Immature natural killer cell (primary cell): ENCODE results near the gene TMTC2. TPM values are rescaled to one million over a fixed set of nuclear protein-coding genes. Genes with fewer than 3 reads are reported as not detected.

Experiments used
- DNase-seq, 3 donors: peaks; one replicate each; pipeline ENCODE4 v3.0.0; 2022; ENCODE audit warnings: mixed read lengths in 1 of 3
- H3K27ac Mint-ChIP-seq, 6 donors: one replicate each; pipeline ENCODE4 v1.8.0; 2020; ENCODE audit warnings: mixed read lengths in 6 of 6, mild to moderate bottlenecking in 5 of 6, inconsistent platforms in 4 of 6, moderate library complexity in 3 of 6
- H3K27me3 Mint-ChIP-seq, 3 donors: one replicate each; pipeline ENCODE4 v1.8.0; 2020 to 2021; ENCODE audit warnings: low read depth in 3 of 3, mild to moderate bottlenecking in 3 of 3, mixed read lengths in 3 of 3, moderate library complexity in 3 of 3, inconsistent platforms in 1 of 3
- H3K36me3 Mint-ChIP-seq, 3 donors: one replicate each; pipeline ENCODE4 v1.8.0; 2020; ENCODE audit warnings: mixed read lengths in 3 of 3, inconsistent platforms in 2 of 3, mild to moderate bottlenecking in 2 of 3
- H3K4me1 Mint-ChIP-seq, 2 donors: one replicate each; pipeline ENCODE4 v1.8.0; 2020; ENCODE audit warnings: inconsistent platforms in 2 of 2, mild to moderate bottlenecking in 2 of 2, mixed read lengths in 2 of 2, moderate library complexity in 1 of 2
- H3K4me3 Mint-ChIP-seq, 5 donors: one replicate each; pipeline ENCODE4 v1.8.0; 2020; ENCODE audit warnings: mild to moderate bottlenecking in 5 of 5, mixed read lengths in 5 of 5, inconsistent platforms in 3 of 5, moderate library complexity in 3 of 5
- H3K9me3 Mint-ChIP-seq, 6 donors: one replicate each; pipeline ENCODE4 v1.8.0; 2020; ENCODE audit warnings: mild to moderate bottlenecking in 6 of 6, mixed read lengths in 6 of 6, inconsistent platforms in 4 of 6, moderate library complexity in 3 of 6
- polyA plus RNA-seq, 3 donors: library from polyadenylated mRNA; unstranded; fragments of 300-500 nt; fragmentation: Illumina TruSeq; gene quantifications; one replicate each; pipeline ENCODE4 v1.2.3, GENCODE V29; 2021

TMTC2 gene
- polyA plus RNA-seq, 3 donors from 2014 or later, result not detected

- no peak for DNase-seq
- Mint-ChIP-seq H3K27ac (no peak overlapping the region), H3K9me3 (peaks cover under 1 to 18% (median 7%) of the 10 kb centered on the region in 6 donors), H3K4me3 (no peak overlapping the region), H3K27me3 (peaks cover 0 to 6% (median 0%) of the 10 kb centered on the region in 3 donors), H3K4me1 (no peaks in the 10 kb centered on the region), H3K36me3 (no peaks in the 10 kb centered on the region)
Observed at GRCh38 chr12:83149987-83150386, 463.3 kb downstream of the TMTC2 start.

- no peaks in the 10 kb centered on the region for H3K4me1 Mint-ChIP-seq
- H3K27ac Mint-ChIP-seq, result no peak overlapping the region
- H3K36me3 Mint-ChIP-seq, result no peaks in the 10 kb centered on the region
- H3K4me3 Mint-ChIP-seq, result no peak overlapping the region
- peaks cover 0 to 6% (median 0%) of the 10 kb centered on the region in 3 donors for H3K27me3 Mint-ChIP-seq
- no peak for DNase-seq
- peaks cover 0 to 19% (median 9%) of the 10 kb centered on the region in 6 donors for H3K9me3 Mint-ChIP-seq
Observed at GRCh38 chr12:83150465-83151189, 463.9 kb downstream of the TMTC2 start.

GRCh38 chr12:83153177-83153576, 466.5 kb downstream of the TMTC2 start:
- no peak overlapping the region for H3K27ac Mint-ChIP-seq
- H3K4me3 Mint-ChIP-seq, result no peak overlapping the region
- H3K9me3 Mint-ChIP-seq, result peaks cover 0 to 19% (median 7%) of the 10 kb centered on the region in 6 donors
- H3K36me3 Mint-ChIP-seq, result no peaks in the 10 kb centered on the region
- peaks cover 0 to 6% (median 0%) of the 10 kb centered on the region in 3 donors for H3K27me3 Mint-ChIP-seq
- DNase-seq, result no peak
- H3K4me1 Mint-ChIP-seq, result no peaks in the 10 kb centered on the region

- Mint-ChIP-seq H3K4me1 (no peaks in the 10 kb centered on the region), H3K36me3 (no peaks in the 10 kb centered on the region), H3K27me3 (peaks cover 0 to 3% (median 2%) of the 10 kb centered on the region in 3 donors), H3K9me3 (peaks cover 2 to 17% (median 8%) of the 10 kb centered on the region in 6 donors), H3K27ac (no peak overlapping the region), H3K4me3 (no peak overlapping the region)
- DNase-seq, result no peak
Observed at GRCh38 chr12:83156815-83157214, 470.1 kb downstream of the TMTC2 start.

- Mint-ChIP-seq H3K9me3 (peaks cover 2 to 20% (median 8%) of the 10 kb centered on the region in 6 donors), H3K4me3 (no peak overlapping the region), H3K27me3 (peaks cover 0 to 3% (median 2%) of the 10 kb centered on the region in 3 donors), H3K36me3 (no peaks in the 10 kb centered on the region), H3K4me1 (no peaks in the 10 kb centered on the region), H3K27ac (no peak overlapping the region)
- DNase-seq, result no peak
Observed at GRCh38 chr12:83157604-83158003, 470.9 kb downstream of the TMTC2 start.

GRCh38 chr12:83158613-83159207, 472.0 kb downstream of the TMTC2 start:
- Mint-ChIP-seq H3K27me3 (peaks cover 0 to 2% (median 0%) of the 10 kb centered on the region in 3 donors), H3K4me1 (no peaks in the 10 kb centered on the region), H3K9me3 (peaks cover 2 to 20% (median 8%) of the 10 kb centered on the region in 6 donors), H3K36me3 (no peaks in the 10 kb centered on the region), H3K27ac (no peak overlapping the region), H3K4me3 (no peak overlapping the region)
- no peak for DNase-seq

- no peak overlapping the region for H3K27ac Mint-ChIP-seq
- H3K4me3 Mint-ChIP-seq, result no peak overlapping the region
- H3K9me3 Mint-ChIP-seq, result peaks cover 2 to 15% (median 8%) of the 10 kb centered on the region in 6 donors
- H3K36me3 Mint-ChIP-seq, result no peaks in the 10 kb centered on the region
- no peaks in the 10 kb centered on the region for H3K4me1 Mint-ChIP-seq
- DNase-seq, result no peak
- H3K27me3 Mint-ChIP-seq, result peaks cover 0 to 2% (median 0%) of the 10 kb centered on the region in 3 donors
Observed at GRCh38 chr12:83161456-83161855, 474.8 kb downstream of the TMTC2 start.

GRCh38 chr12:83168751-83169150, 482.0 kb downstream of the TMTC2 start:
- Mint-ChIP-seq H3K4me3 (no peak overlapping the region), H3K4me1 (no peaks in the 10 kb centered on the region), H3K27ac (no peak overlapping the region), H3K9me3 (peaks cover 4 to 27% (median 14%) of the 10 kb centered on the region in 6 donors), H3K27me3 (peaks cover 0 to 2% (median 0%) of the 10 kb centered on the region in 3 donors), H3K36me3 (no peaks in the 10 kb centered on the region)
- DNase-seq, result no peak

- peaks cover 0 to 2% (median 0%) of the 10 kb centered on the region in 3 donors for H3K27me3 Mint-ChIP-seq
- DNase-seq, result no peak
- no peaks in the 10 kb centered on the region for H3K4me1 Mint-ChIP-seq
- no peak overlapping the region for H3K27ac Mint-ChIP-seq
- peaks cover 6 to 36% (median 16%) of the 10 kb centered on the region in 6 donors for H3K9me3 Mint-ChIP-seq
- H3K36me3 Mint-ChIP-seq, result no peaks in the 10 kb centered on the region
- H3K4me3 Mint-ChIP-seq, result no peak overlapping the region
Observed at GRCh38 chr12:83172441-83172840, 485.7 kb downstream of the TMTC2 start.

GRCh38 chr12:83172866-83173649, 486.4 kb downstream of the TMTC2 start:
- H3K27me3 Mint-ChIP-seq, result peaks cover 0 to 2% (median 0%) of the 10 kb centered on the region in 3 donors
- no peaks in the 10 kb centered on the region for H3K36me3 Mint-ChIP-seq
- no peak overlapping the region for H3K27ac Mint-ChIP-seq
- peaks cover 8 to 32% (median 13%) of the 10 kb centered on the region in 6 donors for H3K9me3 Mint-ChIP-seq
- no peak for DNase-seq
- H3K4me3 Mint-ChIP-seq, result no peak overlapping the region
- no peaks in the 10 kb centered on the region for H3K4me1 Mint-ChIP-seq

GRCh38 chr12:83179999-83180398, 493.3 kb downstream of the TMTC2 start:
- no peak overlapping the region for H3K27ac Mint-ChIP-seq
- H3K4me3 Mint-ChIP-seq, result no peak overlapping the region
- H3K36me3 Mint-ChIP-seq, result no peaks in the 10 kb centered on the region
- DNase-seq, result no peak
- H3K4me1 Mint-ChIP-seq, result no peaks in the 10 kb centered on the region
- no peaks in the 10 kb centered on the region for H3K27me3 Mint-ChIP-seq
- peaks cover 3 to 11% (median 7%) of the 10 kb centered on the region in 6 donors for H3K9me3 Mint-ChIP-seq

- no peak overlapping the region for H3K27ac Mint-ChIP-seq
- H3K36me3 Mint-ChIP-seq, result no peaks in the 10 kb centered on the region
- no peaks in the 10 kb centered on the region for H3K4me1 Mint-ChIP-seq
- no peak overlapping the region for H3K4me3 Mint-ChIP-seq
- H3K27me3 Mint-ChIP-seq, result no peaks in the 10 kb centered on the region
- DNase-seq, result no peak
- H3K9me3 Mint-ChIP-seq, result peaks cover 0 to 9% (median 4%) of the 10 kb centered on the region in 6 donors
Observed at GRCh38 chr12:83181074-83181473, 494.4 kb downstream of the TMTC2 start.

GRCh38 chr12:83183132-83183531, 496.4 kb downstream of the TMTC2 start:
- H3K4me1 Mint-ChIP-seq, result no peaks in the 10 kb centered on the region
- H3K27ac Mint-ChIP-seq, result no peak overlapping the region

More at GRCh38 chr12:83183132-83183531, 496.4 kb downstream of the TMTC2 start:
- no peaks in the 10 kb centered on the region for H3K36me3 Mint-ChIP-seq
- H3K9me3 Mint-ChIP-seq, result peaks cover 0 to 7% (median 6%) of the 10 kb centered on the region in 6 donors
- DNase-seq, result no peak
- no peaks in the 10 kb centered on the region for H3K27me3 Mint-ChIP-seq
- H3K4me3 Mint-ChIP-seq, result no peak overlapping the region
